WTC11 (cell line): ENCODE data around the gene NCOA1. TPM values are rescaled to one million over a fixed set of nuclear protein-coding genes. Genes with fewer than 3 reads are reported as not detected.

ENCODE experiments used
- ATAC-seq: fragments of 200-7000 bp; cut with Tn5 transposase; 2 replicates; pipeline ENCODE4 v1.10.0; 2021; ENCODE audit warnings: mild to moderate bottlenecking, moderate library complexity
- CTCF ChIA-PET: fragments of 300-600 bp; sonication (Branson Sonifier 250); formaldehyde crosslinking; loops from one replicate; lab custom pipeline; 2021; ENCODE audit warnings: antibody characterized with exemption; lab: Charles Lee
- POLR2A ChIA-PET: fragments of 350-600 bp; sonication (Branson Sonifier 250); formaldehyde crosslinking; loops from one replicate; lab custom pipeline; 2021; ENCODE audit warnings: antibody characterized with exemption; lab: Charles Lee
- DNase-seq: peaks from one replicate; pipeline ENCODE4 v3.0.0; 2021; ENCODE audit warnings: low spot score
- H3K27ac Mint-ChIP-seq: 2 replicates; pipeline ENCODE4 v1.8.0; 2021; ENCODE audit warnings: mixed read lengths
- H3K27me3 Mint-ChIP-seq: 2 replicates; pipeline ENCODE4 v1.8.0; 2021; ENCODE audit warnings: low read depth, mild to moderate bottlenecking, moderate library complexity, mixed read lengths
- H3K36me3 Mint-ChIP-seq: 2 replicates; pipeline ENCODE4 v1.8.0; 2021; ENCODE audit warnings: mixed read lengths
- H3K4me1 Mint-ChIP-seq: 2 replicates; pipeline ENCODE4 v1.8.0; 2022; ENCODE audit warnings: mixed read lengths
- H3K4me3 Mint-ChIP-seq: 2 replicates; pipeline ENCODE4 v1.8.0; 2021; ENCODE audit warnings: mild to moderate bottlenecking, moderate library complexity, mixed read lengths
- H3K9me3 Mint-ChIP-seq: 2 replicates; pipeline ENCODE4 v1.8.0; 2021; ENCODE audit warnings: mixed read lengths
- ARID4B ChIP-seq: sonication (generic); formaldehyde crosslinking; IDR thresholded peaks from 2 replicates; pipeline ENCODE4 v1.8.0; 2023; ENCODE audit warnings: missing genetic modification reagents, mild to moderate bottlenecking, borderline replicate concordance
- ATF1 ChIP-seq: sonication (generic); formaldehyde crosslinking; IDR thresholded peaks from 2 replicates; pipeline ENCODE4 v1.8.1; 2023; ENCODE audit warnings: mild to moderate bottlenecking, moderate library complexity, missing genetic modification reagents
- CBFB ChIP-seq: sonication (generic); formaldehyde crosslinking; IDR thresholded peaks from 2 replicates; pipeline ENCODE4 v1.8.1; 2022; ENCODE audit warnings: mild to moderate bottlenecking, low read depth, missing genetic modification reagents
- CDX4 ChIP-seq: fragments of 250-450 bp; sonication (Bioruptor Pico); IDR thresholded peaks from 2 replicates; pipeline ENCODE4 v1.9.0; 2021; ENCODE audit warnings: moderate library complexity, mild to moderate bottlenecking, inconsistent platforms, borderline replicate concordance
- GTF2I ChIP-seq: fragments of 250-450 bp; sonication (Bioruptor Pico); conservative IDR thresholded peaks from 2 replicates; pipeline ENCODE4 v1.4.0; 2021; ENCODE audit warnings: mild to moderate bottlenecking
- IRF2 ChIP-seq: sonication (generic); formaldehyde crosslinking; IDR thresholded peaks from 2 replicates; pipeline ENCODE4 v1.8.0; 2022; ENCODE audit warnings: low read depth, missing genetic modification reagents, borderline replicate concordance
- MXD4 ChIP-seq: fragments of 250-450 bp; sonication (Bioruptor Pico); IDR thresholded peaks from 2 replicates; pipeline ENCODE4 v1.8.0; 2021; ENCODE audit warnings: mild to moderate bottlenecking, moderate library complexity, borderline replicate concordance
- NFATC4 ChIP-seq: fragments of 250-450 bp; sonication (Bioruptor Pico); IDR thresholded peaks from 2 replicates; pipeline ENCODE4 v1.9.0; 2021; ENCODE audit warnings: mild to moderate bottlenecking
- NFE2L1 ChIP-seq: sonication (generic); formaldehyde crosslinking; IDR thresholded peaks from 2 replicates; pipeline ENCODE4 v1.8.1; 2023; ENCODE audit warnings: missing genetic modification reagents
- SMAD4 ChIP-seq: sonication (generic); formaldehyde crosslinking; IDR thresholded peaks from 2 replicates; pipeline ENCODE4 v1.8.0; 2022; ENCODE audit warnings: mild to moderate bottlenecking, missing genetic modification reagents
- SOX15 ChIP-seq: fragments of 250-450 bp; sonication (Bioruptor Pico); IDR thresholded peaks from 2 replicates; pipeline ENCODE4 v1.9.0; 2021; ENCODE audit warnings: mild to moderate bottlenecking
- TEAD4 ChIP-seq: sonication (generic); formaldehyde crosslinking; IDR thresholded peaks from 2 replicates; pipeline ENCODE4 v1.8.0; 2022; ENCODE audit warnings: mild to moderate bottlenecking, missing genetic modification reagents
- USF1 ChIP-seq: sonication (generic); formaldehyde crosslinking; IDR thresholded peaks from 2 replicates; pipeline ENCODE4 v1.8.0; 2022; ENCODE audit warnings: mild to moderate bottlenecking, missing genetic modification reagents
- ZNF281 ChIP-seq: sonication (generic); formaldehyde crosslinking; IDR thresholded peaks from 2 replicates; pipeline ENCODE4 v1.8.0; 2023; ENCODE audit warnings: mild to moderate bottlenecking, missing genetic modification reagents
- total RNA-seq: library from RNA; stranded (reverse); gene quantifications from 3 replicates; pipeline ENCODE4 v1.2.3, GENCODE V29; 2021
- TF ChIP-seq, protein P1 (sequence below): sonication (generic); formaldehyde crosslinking; IDR thresholded peaks from 2 replicates; pipeline ENCODE4 v1.8.1; 2022; ENCODE audit warnings: low read depth, missing genetic modification reagents, borderline replicate concordance
- TF ChIP-seq, protein P2 (sequence below): fragments of 250-450 bp; sonication (Bioruptor Pico); IDR thresholded peaks from 2 replicates; pipeline ENCODE4 v1.8.0; 2021; ENCODE audit warnings: mild to moderate bottlenecking
- TF ChIP-seq, protein P3 (sequence below): sonication (generic); formaldehyde crosslinking; conservative IDR thresholded peaks from 2 replicates; pipeline ENCODE4 v1.8.1; 2023; ENCODE audit warnings: mild to moderate bottlenecking, low read depth, missing genetic modification reagents, moderate library complexity
- TF ChIP-seq, protein P4 (sequence below): sonication (generic); formaldehyde crosslinking; IDR thresholded peaks from 2 replicates; pipeline ENCODE4 v1.8.1; 2023; ENCODE audit warnings: mild to moderate bottlenecking, moderate library complexity, missing genetic modification reagents
- TF ChIP-seq, protein P5 (sequence below): sonication (generic); formaldehyde crosslinking; IDR thresholded peaks from 2 replicates; pipeline ENCODE4 v1.8.0; 2022; ENCODE audit warnings: mild to moderate bottlenecking, missing genetic modification reagents

The NCOA1 gene
- total RNA-seq, 1 experiment from 2014 or later = 16.9 TPM

DNA sequence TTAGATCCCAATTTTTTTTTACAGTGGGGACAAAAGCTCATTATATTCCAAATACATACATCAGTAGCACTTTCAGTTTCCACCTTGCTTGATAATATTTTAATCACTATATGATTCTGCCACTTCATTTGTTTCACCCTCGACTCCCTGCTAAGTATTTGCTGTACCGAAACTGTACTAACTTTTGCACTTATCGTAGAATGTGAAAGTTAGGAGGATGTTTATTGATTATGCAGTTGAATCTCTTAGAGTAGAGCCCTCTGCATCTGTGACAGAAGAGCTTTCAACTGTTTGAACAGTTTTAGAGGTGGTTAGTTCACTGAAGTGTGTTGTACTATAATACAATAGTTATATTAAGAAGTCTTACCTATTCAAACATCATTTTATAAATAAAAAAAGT, 20.8 kb downstream of the NCOA1 start (continued):
- TF ChIP-seq SOX15 (CRISPR knock-in tag) (no peak), NFE2L1 (CRISPR knock-in tag) (no peak), CDX4 (CRISPR knock-in tag) (no peak), GTF2I (no peak), NFATC4 (CRISPR knock-in tag) (no peak)
- TF ChIP-seq, protein P1, sequence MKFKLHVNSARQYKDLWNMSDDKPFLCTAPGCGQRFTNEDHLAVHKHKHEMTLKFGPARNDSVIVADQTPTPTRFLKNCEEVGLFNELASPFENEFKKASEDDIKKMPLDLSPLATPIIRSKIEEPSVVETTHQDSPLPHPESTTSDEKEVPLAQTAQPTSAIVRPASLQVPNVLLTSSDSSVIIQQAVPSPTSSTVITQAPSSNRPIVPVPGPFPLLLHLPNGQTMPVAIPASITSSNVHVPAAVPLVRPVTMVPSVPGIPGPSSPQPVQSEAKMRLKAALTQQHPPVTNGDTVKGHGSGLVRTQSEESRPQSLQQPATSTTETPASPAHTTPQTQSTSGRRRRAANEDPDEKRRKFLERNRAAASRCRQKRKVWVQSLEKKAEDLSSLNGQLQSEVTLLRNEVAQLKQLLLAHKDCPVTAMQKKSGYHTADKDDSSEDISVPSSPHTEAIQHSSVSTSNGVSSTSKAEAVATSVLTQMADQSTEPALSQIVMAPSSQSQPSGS (CRISPR knock-in tag) = no peak

- no peaks in the 10 kb centered on the region for H3K27me3 Mint-ChIP-seq
- no peaks in the 10 kb centered on the region for H3K9me3 Mint-ChIP-seq
- POLR2A ChIA-PET = no interaction called here
- ATAC-seq = no peak
- no peak overlapping the region for H3K4me3 Mint-ChIP-seq
- peaks cover 7% of the 10 kb centered on the region for H3K4me1 Mint-ChIP-seq
- CTCF ChIA-PET = no interaction called here
- no peak for DNase-seq
- H3K27ac Mint-ChIP-seq = no peak overlapping the region
- no peaks in the 10 kb centered on the region for H3K36me3 Mint-ChIP-seq
- TF ChIP-seq IRF2 (CRISPR knock-in tag) (no peak), MXD4 (no peak), SMAD4 (no peak), TEAD4 (no peak), ATF1 (CRISPR knock-in tag) (no peak), CDX4 (CRISPR knock-in tag) (no peak), USF1 (CRISPR knock-in tag) (no peak), CBFB (no peak), ARID4B (CRISPR knock-in tag) (no peak), ZNF281 (CRISPR knock-in tag) (no peak)
- TF ChIP-seq, protein P2, sequence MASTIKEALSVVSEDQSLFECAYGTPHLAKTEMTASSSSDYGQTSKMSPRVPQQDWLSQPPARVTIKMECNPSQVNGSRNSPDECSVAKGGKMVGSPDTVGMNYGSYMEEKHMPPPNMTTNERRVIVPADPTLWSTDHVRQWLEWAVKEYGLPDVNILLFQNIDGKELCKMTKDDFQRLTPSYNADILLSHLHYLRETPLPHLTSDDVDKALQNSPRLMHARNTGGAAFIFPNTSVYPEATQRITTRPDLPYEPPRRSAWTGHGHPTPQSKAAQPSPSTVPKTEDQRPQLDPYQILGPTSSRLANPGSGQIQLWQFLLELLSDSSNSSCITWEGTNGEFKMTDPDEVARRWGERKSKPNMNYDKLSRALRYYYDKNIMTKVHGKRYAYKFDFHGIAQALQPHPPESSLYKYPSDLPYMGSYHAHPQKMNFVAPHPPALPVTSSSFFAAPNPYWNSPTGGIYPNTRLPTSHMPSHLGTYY = no peak
- TF ChIP-seq, protein P3, sequence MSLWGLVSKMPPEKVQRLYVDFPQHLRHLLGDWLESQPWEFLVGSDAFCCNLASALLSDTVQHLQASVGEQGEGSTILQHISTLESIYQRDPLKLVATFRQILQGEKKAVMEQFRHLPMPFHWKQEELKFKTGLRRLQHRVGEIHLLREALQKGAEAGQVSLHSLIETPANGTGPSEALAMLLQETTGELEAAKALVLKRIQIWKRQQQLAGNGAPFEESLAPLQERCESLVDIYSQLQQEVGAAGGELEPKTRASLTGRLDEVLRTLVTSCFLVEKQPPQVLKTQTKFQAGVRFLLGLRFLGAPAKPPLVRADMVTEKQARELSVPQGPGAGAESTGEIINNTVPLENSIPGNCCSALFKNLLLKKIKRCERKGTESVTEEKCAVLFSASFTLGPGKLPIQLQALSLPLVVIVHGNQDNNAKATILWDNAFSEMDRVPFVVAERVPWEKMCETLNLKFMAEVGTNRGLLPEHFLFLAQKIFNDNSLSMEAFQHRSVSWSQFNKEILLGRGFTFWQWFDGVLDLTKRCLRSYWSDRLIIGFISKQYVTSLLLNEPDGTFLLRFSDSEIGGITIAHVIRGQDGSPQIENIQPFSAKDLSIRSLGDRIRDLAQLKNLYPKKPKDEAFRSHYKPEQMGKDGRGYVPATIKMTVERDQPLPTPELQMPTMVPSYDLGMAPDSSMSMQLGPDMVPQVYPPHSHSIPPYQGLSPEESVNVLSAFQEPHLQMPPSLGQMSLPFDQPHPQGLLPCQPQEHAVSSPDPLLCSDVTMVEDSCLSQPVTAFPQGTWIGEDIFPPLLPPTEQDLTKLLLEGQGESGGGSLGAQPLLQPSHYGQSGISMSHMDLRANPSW (CRISPR knock-in tag) = no peak
- TF ChIP-seq, protein P4, sequence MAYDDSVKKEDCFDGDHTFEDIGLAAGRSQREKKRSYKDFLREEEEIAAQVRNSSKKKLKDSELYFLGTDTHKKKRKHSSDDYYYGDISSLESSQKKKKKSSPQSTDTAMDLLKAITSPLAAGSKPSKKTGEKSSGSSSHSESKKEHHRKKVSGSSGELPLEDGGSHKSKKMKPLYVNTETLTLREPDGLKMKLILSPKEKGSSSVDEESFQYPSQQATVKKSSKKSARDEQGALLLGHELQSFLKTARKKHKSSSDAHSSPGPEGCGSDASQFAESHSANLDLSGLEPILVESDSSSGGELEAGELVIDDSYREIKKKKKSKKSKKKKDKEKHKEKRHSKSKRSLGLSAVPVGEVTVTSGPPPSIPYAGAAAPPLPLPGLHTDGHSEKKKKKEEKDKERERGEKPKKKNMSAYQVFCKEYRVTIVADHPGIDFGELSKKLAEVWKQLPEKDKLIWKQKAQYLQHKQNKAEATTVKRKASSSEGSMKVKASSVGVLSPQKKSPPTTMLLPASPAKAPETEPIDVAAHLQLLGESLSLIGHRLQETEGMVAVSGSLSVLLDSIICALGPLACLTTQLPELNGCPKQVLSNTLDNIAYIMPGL = no peak
- TF ChIP-seq, protein P5, sequence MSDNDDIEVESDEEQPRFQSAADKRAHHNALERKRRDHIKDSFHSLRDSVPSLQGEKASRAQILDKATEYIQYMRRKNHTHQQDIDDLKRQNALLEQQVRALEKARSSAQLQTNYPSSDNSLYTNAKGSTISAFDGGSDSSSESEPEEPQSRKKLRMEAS (CRISPR knock-in tag) = no peak
Measured at GRCh38 chr2:24512404-24512803, 21.4 kb downstream of the NCOA1 start.
